ENCODE results near the gene AAGAB.

AAGAB gene

DNA sequence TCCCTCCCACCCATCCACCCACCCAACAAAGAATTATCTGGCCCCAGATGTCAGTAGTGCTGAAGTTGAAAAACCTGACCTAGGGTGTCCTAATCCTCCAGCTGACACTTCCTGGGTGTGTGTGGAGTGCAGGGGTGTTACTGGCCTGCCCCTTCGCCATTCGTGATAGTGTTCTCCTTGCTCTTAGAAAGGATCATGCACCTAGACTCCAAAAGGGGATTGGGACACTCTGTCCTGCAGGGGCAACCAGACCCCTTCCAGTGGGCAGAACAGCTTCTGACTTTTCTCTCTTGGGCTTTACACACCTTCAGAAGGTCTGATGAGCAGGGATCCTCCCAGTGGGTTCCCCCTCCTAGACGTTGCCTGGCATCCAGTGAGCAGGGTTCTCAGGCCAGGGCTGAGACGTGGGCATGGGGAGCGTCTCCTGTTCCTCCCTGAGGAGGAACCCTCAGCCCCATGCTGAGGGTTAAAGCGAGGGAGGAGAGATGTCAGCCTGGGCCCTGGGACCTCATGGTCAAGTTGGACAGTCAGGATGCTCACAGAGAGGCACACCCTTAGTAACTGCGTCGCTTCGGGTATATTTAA, 75.0 kb downstream of the AAGAB start:
- no peak overlapping the region for H3K4me2 ChIP-seq (ENCODE audit: low read length)
- H3K79me2 ChIP-seq, result no peaks in the 10 kb centered on the region
- H3K9ac ChIP-seq, result no peak overlapping the region
- H3K9me3 ChIP-seq (ENCODE audit: control insufficient read depth, low read length), result no peaks in the 10 kb centered on the region
- no peaks in the 10 kb centered on the region for H3K4me1 ChIP-seq
- TF ChIP-seq, protein P1, sequence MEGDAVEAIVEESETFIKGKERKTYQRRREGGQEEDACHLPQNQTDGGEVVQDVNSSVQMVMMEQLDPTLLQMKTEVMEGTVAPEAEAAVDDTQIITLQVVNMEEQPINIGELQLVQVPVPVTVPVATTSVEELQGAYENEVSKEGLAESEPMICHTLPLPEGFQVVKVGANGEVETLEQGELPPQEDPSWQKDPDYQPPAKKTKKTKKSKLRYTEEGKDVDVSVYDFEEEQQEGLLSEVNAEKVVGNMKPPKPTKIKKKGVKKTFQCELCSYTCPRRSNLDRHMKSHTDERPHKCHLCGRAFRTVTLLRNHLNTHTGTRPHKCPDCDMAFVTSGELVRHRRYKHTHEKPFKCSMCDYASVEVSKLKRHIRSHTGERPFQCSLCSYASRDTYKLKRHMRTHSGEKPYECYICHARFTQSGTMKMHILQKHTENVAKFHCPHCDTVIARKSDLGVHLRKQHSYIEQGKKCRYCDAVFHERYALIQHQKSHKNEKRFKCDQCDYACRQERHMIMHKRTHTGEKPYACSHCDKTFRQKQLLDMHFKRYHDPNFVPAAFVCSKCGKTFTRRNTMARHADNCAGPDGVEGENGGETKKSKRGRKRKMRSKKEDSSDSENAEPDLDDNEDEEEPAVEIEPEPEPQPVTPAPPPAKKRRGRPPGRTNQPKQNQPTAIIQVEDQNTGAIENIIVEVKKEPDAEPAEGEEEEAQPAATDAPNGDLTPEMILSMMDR (IDR thresholded peaks at IDR 0.05), result no peak
- H3K27me3 ChIP-seq (ENCODE audit: control insufficient read depth, insufficient read depth, low read length), result no peaks in the 10 kb centered on the region
- H3K36me3 ChIP-seq (ENCODE audit: control insufficient read depth, insufficient read depth, low read length), result no peaks in the 10 kb centered on the region
- H3K4me3 ChIP-seq (ENCODE audit: low read depth, low read length), result no peak overlapping the region
- H3K27ac ChIP-seq, result no peak overlapping the region
- H2AFZ ChIP-seq, result no peak overlapping the region

DNA sequence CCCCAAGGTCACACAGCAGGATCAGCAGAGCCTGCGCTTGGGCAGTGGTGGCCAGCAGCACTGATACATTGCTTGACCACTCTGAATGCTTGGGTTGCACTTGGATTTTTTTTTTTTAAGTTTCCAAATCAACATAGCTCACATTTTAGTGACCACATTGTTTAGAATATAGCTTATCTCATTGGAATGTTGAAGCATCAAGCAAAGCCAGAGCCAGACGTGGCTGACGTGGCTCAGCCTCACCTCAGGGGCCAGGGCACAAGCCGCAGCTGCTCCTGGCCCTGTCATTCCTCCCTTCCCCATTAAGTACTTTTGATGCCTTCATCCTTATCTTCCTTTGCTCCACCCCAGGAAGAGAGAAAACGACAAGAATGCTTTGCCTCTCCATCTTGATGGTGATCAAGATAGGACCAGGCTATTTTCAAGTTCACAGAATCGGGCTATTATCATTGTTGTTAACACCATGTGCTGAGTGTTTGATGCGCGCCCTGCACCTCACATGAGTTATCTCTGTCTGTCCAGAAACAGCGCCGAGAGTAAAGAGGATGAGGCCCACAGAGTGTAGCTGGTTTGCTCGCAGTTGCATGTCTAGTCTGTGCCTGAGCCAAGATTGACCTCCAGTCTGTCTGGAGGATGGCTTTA, 75.8 kb downstream of the AAGAB start:
- no peak overlapping the region for H3K4me2 ChIP-seq (ENCODE audit: low read length)
- H3K4me3 ChIP-seq (ENCODE audit: low read depth, low read length), result no peak overlapping the region
- no peaks in the 10 kb centered on the region for H3K9me3 ChIP-seq (ENCODE audit: control insufficient read depth, low read length)
- H2AFZ ChIP-seq, result no peak overlapping the region
- no peak overlapping the region for H3K27ac ChIP-seq
- no peaks in the 10 kb centered on the region for H3K27me3 ChIP-seq (ENCODE audit: control insufficient read depth, insufficient read depth, low read length)
- no peaks in the 10 kb centered on the region for H3K36me3 ChIP-seq (ENCODE audit: control insufficient read depth, insufficient read depth, low read length)
- TF ChIP-seq, protein P1 (IDR thresholded peaks at IDR 0.05), result no peak
- no peaks in the 10 kb centered on the region for H3K79me2 ChIP-seq
- H3K4me1 ChIP-seq, result no peaks in the 10 kb centered on the region
- no peak overlapping the region for H3K9ac ChIP-seq

DNA sequence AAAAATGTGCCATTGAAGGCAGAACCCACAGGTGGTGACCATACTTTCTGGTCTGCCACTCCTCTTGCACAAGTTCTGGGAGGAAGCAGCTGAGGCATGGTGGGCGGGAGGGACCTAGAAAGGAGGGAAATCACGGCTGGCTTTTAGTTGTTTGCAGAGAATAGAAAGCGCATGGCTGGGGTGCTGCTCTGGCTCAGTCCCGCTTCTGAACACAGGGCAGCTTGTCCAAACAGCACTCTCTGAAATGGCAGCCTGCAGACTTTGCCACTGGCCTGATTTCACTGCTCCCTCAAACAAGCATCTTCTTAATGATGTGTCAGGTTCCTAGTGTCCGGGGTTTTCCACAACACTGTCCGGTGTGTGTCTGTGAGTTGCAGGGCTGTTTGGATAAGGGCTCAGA, 76.7 kb downstream of the AAGAB start:
- Histone ChIP-seq H2AFZ (no peak overlapping the region), H3K79me2 (no peaks in the 10 kb centered on the region), H3K27ac (no peak overlapping the region), H3K27me3 (ENCODE audit: control insufficient read depth, insufficient read depth, low read length) (no peaks in the 10 kb centered on the region), H3K4me3 (ENCODE audit: low read depth, low read length) (no peak overlapping the region), H3K9ac (no peak overlapping the region), H3K9me3 (ENCODE audit: control insufficient read depth, low read length) (no peaks in the 10 kb centered on the region), H3K36me3 (ENCODE audit: control insufficient read depth, insufficient read depth, low read length) (no peaks in the 10 kb centered on the region), H3K4me1 (no peaks in the 10 kb centered on the region), H3K4me2 (ENCODE audit: low read length) (no peak overlapping the region)
- TF ChIP-seq, protein P1 (IDR thresholded peaks at IDR 0.05), result no peak

DNA sequence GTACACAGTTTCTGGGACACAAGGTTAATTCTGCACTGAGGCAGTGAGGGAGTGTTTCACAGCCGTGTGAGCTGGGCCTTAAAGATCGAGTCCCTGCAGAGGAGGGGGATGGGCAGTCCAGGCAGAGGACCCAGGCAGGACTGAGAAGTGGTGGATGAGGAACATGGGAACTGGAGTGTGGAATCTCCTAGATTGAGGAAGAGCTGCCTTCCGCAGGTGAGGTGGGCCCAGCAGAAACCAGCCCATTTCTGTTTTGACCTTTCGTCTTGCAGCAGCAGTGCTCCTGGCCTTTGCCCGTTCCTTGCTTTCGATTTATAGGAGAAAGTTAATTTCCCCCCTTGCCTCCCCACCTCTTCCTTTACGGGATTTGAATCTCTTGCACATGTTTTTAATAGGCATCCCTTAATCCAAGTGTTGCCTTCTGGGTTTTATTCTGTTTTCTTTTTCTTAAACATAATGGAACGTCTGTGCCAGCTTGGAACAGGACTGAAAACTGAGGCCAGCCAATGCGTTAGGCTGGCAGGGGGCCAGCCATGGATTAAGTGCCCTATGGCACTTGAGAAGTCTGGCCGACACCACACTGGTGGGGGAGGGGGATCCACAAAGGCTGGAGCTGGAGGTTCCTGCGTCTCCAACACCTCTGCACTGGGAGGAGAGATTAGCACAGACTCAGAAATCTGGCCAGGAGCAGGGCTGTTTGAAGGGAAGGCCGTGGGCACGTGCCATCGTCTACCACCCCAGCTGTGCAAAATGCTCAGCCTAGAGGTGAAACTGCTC, 78.1 kb downstream of the AAGAB start:
- no peaks in the 10 kb centered on the region for H3K27me3 ChIP-seq (ENCODE audit: control insufficient read depth, insufficient read depth, low read length)
- TF ChIP-seq, protein P1 (IDR thresholded peaks at IDR 0.05), result no peak
- H2AFZ ChIP-seq, result no peak overlapping the region
- H3K4me2 ChIP-seq (ENCODE audit: low read length), result no peak overlapping the region
- peaks cover 3% of the 10 kb centered on the region for H3K4me1 ChIP-seq
- H3K27ac ChIP-seq, result no peak overlapping the region
- no peaks in the 10 kb centered on the region for H3K9me3 ChIP-seq (ENCODE audit: control insufficient read depth, low read length)
- H3K9ac ChIP-seq, result no peak overlapping the region
- no peaks in the 10 kb centered on the region for H3K36me3 ChIP-seq (ENCODE audit: control insufficient read depth, insufficient read depth, low read length)
- no peak overlapping the region for H3K4me3 ChIP-seq (ENCODE audit: low read depth, low read length)
- H3K79me2 ChIP-seq, result no peaks in the 10 kb centered on the region

Measured in parathyroid adenoma (tissue), 2 donors.